Suprapubic skin (tissue), 4 donors: ENCODE measurements around the gene SDHA.

Source experiments
- POLR2A ChIP-seq, 2 donors: fragments of 450-650 bp; IDR thresholded peaks; one replicate each; pipeline ENCODE4 v1.6.1; 2017; ENCODE audit warnings: antibody characterized with exemption in 2 of 2, mild to moderate bottlenecking in 2 of 2, moderate library complexity in 2 of 2
- POLR2AphosphoS5 ChIP-seq, 3 donors: sonication (generic); formaldehyde crosslinking; IDR thresholded peaks; one replicate each; pipeline ENCODE4 v1.6.1; 2017; ENCODE audit warnings: antibody characterized with exemption in 3 of 3
- TF ChIP-seq, protein P1 (sequence below), 2 donors: fragments of 200-600 bp in 1 of 2; fragments of 450-650 bp in 1 of 2; sonication (generic) in 1 of 2; IDR thresholded peaks; one replicate each; pipeline ENCODE4 v1.5.1; 2016 to 2019; ENCODE audit warnings: antibody characterized with exemption in 2 of 2, mild to moderate bottlenecking in 1 of 2, moderate library complexity in 1 of 2

DNA sequence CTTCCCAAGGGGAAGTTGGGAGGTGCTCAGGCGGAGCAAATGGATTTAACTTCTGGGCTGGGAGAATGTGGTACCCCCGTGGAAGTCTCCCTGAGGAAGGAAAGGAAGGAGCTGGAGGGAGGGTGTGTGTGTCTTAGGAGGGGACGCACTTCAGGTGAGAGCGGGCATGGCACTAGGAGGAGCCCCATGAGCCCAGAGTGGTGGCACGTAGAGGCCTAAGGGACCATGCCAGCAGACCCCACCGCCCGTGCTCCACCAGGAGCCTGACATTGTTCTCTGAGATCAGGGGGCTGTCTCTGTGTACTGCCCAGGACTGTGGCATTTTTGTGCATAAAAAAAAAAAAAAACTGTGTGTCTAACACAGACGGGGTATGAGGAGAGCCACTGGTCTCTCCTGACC, 84.8 kb downstream of the SDHA start:
- TF ChIP-seq POLR2AphosphoS5 (IDR thresholded peaks at IDR 0.05) (no peak), POLR2A (IDR thresholded peaks at IDR 0.05) (no peak)
- TF ChIP-seq, protein P1, sequence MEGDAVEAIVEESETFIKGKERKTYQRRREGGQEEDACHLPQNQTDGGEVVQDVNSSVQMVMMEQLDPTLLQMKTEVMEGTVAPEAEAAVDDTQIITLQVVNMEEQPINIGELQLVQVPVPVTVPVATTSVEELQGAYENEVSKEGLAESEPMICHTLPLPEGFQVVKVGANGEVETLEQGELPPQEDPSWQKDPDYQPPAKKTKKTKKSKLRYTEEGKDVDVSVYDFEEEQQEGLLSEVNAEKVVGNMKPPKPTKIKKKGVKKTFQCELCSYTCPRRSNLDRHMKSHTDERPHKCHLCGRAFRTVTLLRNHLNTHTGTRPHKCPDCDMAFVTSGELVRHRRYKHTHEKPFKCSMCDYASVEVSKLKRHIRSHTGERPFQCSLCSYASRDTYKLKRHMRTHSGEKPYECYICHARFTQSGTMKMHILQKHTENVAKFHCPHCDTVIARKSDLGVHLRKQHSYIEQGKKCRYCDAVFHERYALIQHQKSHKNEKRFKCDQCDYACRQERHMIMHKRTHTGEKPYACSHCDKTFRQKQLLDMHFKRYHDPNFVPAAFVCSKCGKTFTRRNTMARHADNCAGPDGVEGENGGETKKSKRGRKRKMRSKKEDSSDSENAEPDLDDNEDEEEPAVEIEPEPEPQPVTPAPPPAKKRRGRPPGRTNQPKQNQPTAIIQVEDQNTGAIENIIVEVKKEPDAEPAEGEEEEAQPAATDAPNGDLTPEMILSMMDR (IDR thresholded peaks at IDR 0.05), result no peak
